Rectal smooth muscle tissue (tissue), 1 donor: Measurements from ENCODE around the gene SSX7.
"Not testable (repeated sequence)": the region's sequence is repeated elsewhere in the genome, so short reads cannot be mapped to it uniquely, and the experiment has no call there.

Source experiments
- H3K27ac ChIP-seq: one replicate; pipeline ENCODE4 v1.7.0; 2013; ENCODE audit warnings: low read depth, low read length, inconsistent platforms
- H3K27me3 ChIP-seq: one replicate; pipeline ENCODE4 v1.7.0; 2013; ENCODE audit warnings: low read length; ENCODE audit not compliant: control insufficient read depth, insufficient read depth
- H3K36me3 ChIP-seq: one replicate; pipeline ENCODE4 v1.7.0; 2013; ENCODE audit warnings: low read length; ENCODE audit not compliant: control insufficient read depth, insufficient read depth
- H3K4me1 ChIP-seq: one replicate; pipeline ENCODE4 v1.7.0; 2013; ENCODE audit warnings: low read length; ENCODE audit not compliant: control insufficient read depth, insufficient read depth
- H3K4me3 ChIP-seq: one replicate; pipeline ENCODE4 v1.7.0; 2013; ENCODE audit warnings: low read length
- H3K9ac ChIP-seq: one replicate; pipeline ENCODE4 v1.7.0; 2013; ENCODE audit warnings: low read length

Gene SSX7, protein sequence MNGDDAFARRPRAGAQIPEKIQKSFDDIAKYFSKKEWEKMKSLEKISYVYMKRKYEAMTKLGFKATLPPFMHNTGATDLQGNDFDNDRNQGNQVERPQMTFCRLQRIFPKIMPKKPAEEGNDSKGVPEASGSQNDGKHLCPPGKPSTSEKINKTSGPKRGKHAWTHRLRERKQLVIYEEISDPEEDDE

DNA sequence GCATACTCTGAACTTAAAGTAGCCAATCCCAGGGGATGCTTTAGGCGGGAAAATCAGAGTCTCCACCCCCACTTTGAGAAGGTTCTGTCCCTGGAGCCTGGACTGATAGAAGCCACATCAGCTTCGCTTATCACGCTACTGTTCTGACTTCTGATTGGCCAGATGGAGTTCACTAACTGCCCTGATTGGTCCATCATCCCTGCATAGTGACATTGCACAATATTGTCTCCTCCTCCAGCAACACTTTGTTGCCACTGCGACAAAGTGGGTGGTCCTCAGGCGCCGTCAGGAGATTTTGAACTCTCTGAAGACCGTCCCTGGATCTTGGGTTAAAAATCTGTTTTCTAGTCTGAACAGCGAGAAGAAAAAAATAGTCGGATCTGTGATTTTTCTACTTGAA is at the start of gene SSX7:
TSS of gene SSX7 (minus strand) at position 101 of the 400 bp plus-strand sequence. CDS start 1,428 bp downstream, outside the sequence.
- not testable (repeated sequence) for H3K9ac ChIP-seq, H3K4me3 ChIP-seq, H3K4me1 ChIP-seq, H3K27me3 ChIP-seq, H3K36me3 ChIP-seq, H3K27ac ChIP-seq

DNA sequence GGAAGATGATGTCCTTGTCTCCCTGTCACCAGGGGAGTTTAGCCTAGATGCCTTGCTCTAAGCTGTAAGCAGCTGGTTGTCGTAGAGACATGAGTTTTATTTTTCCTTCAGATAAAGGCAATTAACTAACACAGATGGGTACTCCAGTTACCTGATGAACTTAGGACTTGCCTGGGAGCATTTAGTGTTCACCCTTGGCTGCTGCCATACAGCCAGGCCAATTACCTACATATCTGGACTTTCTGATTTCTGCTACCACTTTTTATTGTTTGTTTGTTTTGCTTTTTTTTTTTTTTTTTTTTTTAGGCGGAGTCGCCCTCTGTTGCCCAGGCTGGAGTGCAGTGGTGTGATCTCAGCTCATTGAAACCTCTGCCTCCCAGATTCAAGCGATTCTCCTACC is 37.3 kb upstream of the SSX7 start:
- not testable (repeated sequence) for H3K27me3 ChIP-seq, H3K27ac ChIP-seq, H3K36me3 ChIP-seq, H3K4me3 ChIP-seq, H3K4me1 ChIP-seq, H3K9ac ChIP-seq

DNA sequence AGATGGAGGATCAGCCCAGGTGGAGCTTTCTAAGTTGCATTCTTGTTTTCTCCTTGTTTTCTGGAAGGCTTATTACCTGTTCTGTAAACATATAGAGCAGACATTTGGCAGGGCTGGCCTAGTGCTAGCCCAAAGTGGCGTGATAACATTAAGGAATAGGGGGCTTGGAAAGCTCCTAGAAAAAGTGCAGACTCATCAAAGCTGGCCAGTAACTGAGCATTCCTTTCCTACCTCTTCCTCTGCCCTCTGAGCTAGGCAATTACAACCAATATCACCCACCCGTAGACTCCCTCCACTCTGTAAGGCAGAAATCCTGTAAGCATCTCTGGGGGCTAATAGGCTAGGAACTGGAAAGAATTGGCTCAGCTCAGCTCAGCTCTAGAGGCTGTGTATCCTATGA is 7.5 kb upstream of the SSX7 start:
- not testable (repeated sequence) for H3K27me3 ChIP-seq, H3K4me3 ChIP-seq, H3K9ac ChIP-seq, H3K36me3 ChIP-seq, H3K4me1 ChIP-seq, H3K27ac ChIP-seq

DNA sequence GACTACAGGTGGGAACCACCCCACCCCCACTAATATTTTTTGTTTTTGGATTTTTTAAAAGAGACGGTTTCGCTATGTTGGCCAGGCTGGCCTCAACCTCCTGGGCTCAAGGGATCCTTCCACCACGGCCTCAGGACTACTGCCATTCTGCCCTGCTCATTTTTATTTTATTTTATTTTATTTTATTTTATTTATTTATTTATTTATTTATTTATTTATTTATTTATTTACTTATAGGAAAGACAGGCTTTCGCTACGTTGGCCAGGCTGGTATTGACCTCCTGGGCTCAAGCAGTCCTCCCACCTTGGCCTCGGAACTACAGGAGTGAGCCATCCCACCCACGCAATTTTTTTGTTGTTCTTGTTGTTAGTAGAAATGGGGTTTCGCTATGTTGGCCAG is 775 bp upstream of the SSX7 start:
- H3K36me3 ChIP-seq, H3K27ac ChIP-seq, H3K27me3 ChIP-seq, H3K4me1 ChIP-seq, H3K4me3 ChIP-seq, H3K9ac ChIP-seq: not testable (repeated sequence)

DNA sequence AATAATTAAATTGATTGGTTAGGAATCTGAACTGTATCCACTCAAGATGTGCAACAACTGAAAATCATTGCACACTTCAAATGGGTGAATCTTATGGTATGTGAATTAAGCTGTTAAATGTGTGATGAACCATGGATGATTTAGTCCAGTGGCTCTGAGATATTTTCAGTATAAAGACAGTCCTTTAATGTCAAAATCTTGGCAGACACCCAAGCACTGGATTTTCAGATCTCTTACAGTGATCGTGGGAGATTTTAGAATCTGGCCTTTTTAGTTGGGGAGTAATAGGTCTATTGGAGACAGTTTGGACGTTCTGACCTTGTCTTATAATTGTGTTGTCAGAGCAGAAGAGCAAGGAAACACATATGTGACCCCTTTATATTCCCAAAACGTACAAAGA is 4.0 kb downstream of the SSX7 start:
- H3K4me3 ChIP-seq, H3K9ac ChIP-seq, H3K4me1 ChIP-seq, H3K27me3 ChIP-seq, H3K27ac ChIP-seq, H3K36me3 ChIP-seq: not testable (repeated sequence)

DNA sequence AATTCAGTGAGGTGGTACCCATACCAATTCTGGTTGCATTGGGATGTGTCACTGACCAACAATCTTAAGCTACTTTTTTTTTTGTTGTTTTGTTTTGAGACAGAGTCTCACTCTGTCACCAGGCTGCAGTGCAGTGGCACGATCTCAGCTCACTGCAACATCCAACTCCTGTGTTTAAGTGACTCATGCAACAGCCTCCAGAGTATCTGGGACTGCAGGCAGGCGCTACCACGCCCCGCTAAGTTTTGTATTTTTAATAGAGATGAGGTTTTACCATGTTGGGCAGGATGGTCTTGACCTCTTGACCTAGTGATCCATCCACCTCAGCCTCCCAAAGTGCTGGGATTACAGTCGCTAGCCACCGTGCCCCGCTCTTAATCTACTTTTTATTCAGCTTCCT is 5.7 kb downstream of the SSX7 start:
- not testable (repeated sequence) for H3K27ac ChIP-seq, H3K27me3 ChIP-seq, H3K4me1 ChIP-seq, H3K4me3 ChIP-seq, H3K36me3 ChIP-seq, H3K9ac ChIP-seq

DNA sequence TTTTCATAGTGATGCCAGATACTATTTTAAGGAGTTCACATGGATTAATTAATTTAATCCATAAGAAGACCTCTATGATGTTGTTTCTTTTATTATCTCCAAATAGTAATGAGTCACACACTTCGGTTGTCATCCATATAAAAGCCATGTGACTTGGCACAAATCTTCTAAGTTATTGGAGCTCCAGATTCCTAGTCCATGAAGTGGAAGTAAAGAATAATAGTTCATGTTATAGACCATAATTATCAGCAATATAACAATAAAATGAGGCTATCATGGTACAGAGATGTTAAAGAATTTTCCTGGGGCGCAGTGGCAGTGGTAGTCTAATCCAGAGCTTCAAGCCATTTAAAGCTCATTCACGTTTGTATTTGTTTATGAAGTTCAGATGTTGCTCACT is 26.2 kb downstream of the SSX7 start:
- H3K4me1 ChIP-seq, H3K27me3 ChIP-seq: not testable (repeated sequence)

DNA sequence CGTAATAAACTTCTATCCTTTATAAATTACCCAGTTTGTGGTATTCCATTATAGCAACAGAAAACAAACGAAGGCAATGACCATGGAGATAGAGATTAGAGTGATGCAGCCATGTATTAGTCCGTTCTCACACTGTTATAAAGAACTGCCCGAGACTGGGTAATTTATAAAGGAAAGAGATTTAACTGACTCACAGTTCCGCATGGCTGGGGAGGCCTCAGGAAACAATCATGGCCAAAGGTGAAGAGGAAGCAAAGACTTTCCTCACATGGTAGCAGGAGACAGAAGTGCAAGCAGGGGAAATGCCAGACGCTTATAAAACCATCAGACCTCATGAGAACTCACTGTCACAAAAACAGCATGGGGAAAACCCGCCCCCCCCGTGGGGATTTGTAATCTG is 34.0 kb downstream of the SSX7 start:
- not testable (repeated sequence) for H3K27ac ChIP-seq, H3K4me3 ChIP-seq, H3K4me1 ChIP-seq, H3K27me3 ChIP-seq, H3K36me3 ChIP-seq, H3K9ac ChIP-seq

More for the DNA sequence above, 26.2 kb downstream of the SSX7 start:
- not testable (repeated sequence) for H3K27ac ChIP-seq, H3K36me3 ChIP-seq, H3K9ac ChIP-seq, H3K4me3 ChIP-seq

DNA sequence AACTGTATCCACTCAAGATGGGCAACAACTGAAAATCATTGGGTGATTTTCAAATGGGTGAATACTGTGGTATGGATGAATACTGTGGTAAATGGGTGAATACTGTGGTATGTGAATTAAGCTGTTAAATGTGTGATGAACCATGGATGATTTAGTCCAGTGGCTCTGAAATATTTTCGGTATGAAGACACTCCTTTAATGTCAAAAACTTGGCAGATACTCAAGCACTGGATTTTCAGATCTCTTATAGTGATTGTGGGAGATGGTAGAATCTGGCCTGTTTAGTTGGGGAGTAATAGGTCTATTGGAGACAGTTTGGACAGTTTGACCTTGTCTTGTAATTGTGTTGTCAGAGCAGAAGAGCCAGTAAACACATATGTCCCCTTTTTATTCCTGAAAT is 45.7 kb downstream of the SSX7 start:
- no peak overlapping the region for H3K27ac ChIP-seq
- H3K9ac ChIP-seq, result no peak overlapping the region
- no peaks in the 10 kb centered on the region for H3K27me3 ChIP-seq
- H3K36me3 ChIP-seq, result no peaks in the 10 kb centered on the region
- H3K4me1 ChIP-seq, result no peaks in the 10 kb centered on the region
- H3K4me3 ChIP-seq, result no peak overlapping the region

DNA sequence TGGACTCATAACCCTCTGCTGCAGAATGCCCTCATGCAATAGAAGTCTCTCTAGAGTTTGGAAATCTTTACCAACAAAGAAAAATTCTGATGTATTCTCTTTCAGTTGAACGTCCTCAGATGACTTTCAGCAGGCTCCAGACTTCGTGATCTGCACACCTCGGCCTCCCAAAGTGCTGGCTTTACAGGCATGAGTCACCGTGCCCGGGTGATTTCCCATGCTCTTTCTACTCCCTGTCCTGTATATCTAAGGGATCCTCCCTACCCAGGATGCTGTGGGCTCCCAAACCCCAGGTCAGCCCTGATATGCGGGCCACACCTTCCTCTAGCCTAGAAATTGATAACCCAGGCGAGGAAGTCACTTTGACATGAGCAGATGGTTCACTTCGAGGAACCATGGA is 51.5 kb downstream of the SSX7 start:
- H3K4me3 ChIP-seq, H3K27me3 ChIP-seq, H3K36me3 ChIP-seq, H3K4me1 ChIP-seq, H3K9ac ChIP-seq, H3K27ac ChIP-seq: not testable (repeated sequence)

DNA sequence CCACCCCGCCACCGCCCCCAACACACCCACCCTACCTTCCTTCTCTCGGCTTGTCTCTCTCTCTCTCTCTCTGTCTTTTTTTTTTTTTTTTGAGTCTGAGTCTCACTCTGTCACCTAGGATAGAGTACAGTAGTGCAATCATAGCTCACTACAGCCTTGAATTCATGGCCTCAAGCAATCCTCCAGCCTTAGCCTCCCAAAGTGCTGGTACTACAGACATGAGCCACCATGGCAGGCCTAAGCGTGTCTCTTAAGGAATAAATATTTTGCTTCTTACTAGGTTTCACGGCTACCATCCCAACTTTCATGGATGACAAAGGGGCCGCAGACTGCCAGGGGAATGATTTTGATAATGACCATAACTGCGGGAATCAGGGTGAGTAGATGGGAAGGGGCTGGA is 55.8 kb downstream of the SSX7 start:
- no peaks in the 10 kb centered on the region for H3K36me3 ChIP-seq
- no peaks in the 10 kb centered on the region for H3K4me1 ChIP-seq
- no peak overlapping the region for H3K9ac ChIP-seq
- peaks cover 5% of the 10 kb centered on the region for H3K27me3 ChIP-seq
- no peak overlapping the region for H3K27ac ChIP-seq
- H3K4me3 ChIP-seq, result no peak overlapping the region

DNA sequence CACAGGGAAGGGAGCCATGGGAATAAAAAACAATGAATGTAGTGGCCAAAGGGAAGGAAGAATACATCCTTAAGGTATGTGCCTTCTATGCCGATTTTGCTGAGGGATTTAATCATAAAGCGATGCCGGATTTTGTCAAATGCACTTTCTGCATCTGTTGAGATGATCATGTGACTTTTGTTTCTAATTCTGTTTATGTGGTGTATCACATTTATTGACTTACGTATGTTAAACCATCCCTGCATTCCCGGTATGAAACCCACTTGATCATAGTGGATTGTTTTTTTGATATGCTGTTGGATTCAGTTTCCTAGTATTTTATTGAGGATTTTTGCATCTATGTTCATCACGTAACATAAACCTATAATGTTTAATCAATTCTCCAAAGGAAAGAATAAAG is 60.0 kb downstream of the SSX7 start:
- Histone ChIP-seq H3K4me1 (no peaks in the 10 kb centered on the region), H3K4me3 (no peak overlapping the region), H3K9ac (no peak overlapping the region), H3K27me3 (peaks cover 5% of the 10 kb centered on the region), H3K27ac (no peak overlapping the region), H3K36me3 (no peaks in the 10 kb centered on the region)
